Measurements from ENCODE around the gene CXCR1. TPM values are rescaled to one million over a fixed set of nuclear protein-coding genes. Genes with fewer than 3 reads are reported as not detected.

CXCR1 gene
- total and polyA plus RNA-seq, 9 of the 15 experiments (the other 6 are each of a cell fraction or from before 2014, with no cell fraction given) = not detected

DNA sequence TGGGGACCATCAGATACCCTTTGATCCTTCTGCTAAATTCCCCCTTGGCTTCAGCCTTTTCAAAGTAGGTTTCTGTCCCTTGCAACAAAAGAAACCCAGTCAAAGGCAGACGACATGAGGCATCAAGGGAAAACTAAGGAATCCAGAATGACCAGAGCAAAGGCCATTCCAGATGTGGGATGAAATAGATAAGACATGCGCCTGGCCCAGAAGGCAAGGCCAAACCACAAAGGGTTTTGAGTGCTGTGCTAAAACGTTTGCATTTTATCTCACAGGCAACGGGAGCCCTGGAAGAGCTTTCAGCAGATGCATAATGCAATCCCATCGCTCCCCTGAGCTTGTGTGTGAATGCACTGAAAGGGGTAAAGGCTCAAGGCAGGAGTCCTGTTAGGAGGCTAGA is 17.7 kb downstream of the CXCR1 start:
- no peak overlapping the region for H3K9ac ChIP-seq (ENCODE audit: insufficient read depth in 1 of 2, low read depth in 2 of 2, low read length in 2 of 2)
- H3K4me2 ChIP-seq (ENCODE audit: insufficient read depth, low read length) = no peak overlapping the region
- 0% methylated on average over 5 of the region's 5 CpGs for WGBS (ENCODE audit: insufficient coverage, low coverage, missing lambda C conversion rate)

DNA sequence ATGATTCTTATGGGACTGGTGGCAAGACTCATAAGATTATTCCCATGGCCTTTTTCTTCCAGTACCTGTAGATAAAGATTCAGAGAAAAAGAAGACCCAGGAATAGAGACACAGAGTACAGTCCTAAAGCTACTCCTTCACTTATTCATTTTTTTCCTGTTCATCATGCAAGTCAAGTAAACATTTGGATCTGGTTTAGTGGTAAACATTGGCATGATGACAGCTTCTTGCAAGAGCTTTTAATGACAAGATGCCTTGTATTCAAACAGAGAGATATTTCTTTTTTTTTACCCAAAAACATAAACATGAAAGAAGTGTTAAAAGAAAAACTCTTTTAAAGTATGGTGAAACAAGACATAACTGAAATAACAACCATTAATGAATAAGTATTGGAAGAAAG is 20.7 kb downstream of the CXCR1 start:
- Histone ChIP-seq H3K4me3 (no peak overlapping the region), H3K9me3 (replicated peaks; ENCODE audit: control insufficient read depth, insufficient read depth, low read depth, low read length) (no peaks in the 10 kb centered on the region), H3K9ac (ENCODE audit: insufficient read depth in 1 of 2, low read depth in 2 of 2, low read length in 2 of 2) (no peak overlapping the region), H3K4me1 (replicated peaks in 1 of 2; ENCODE audit: control insufficient read depth in 2 of 2, insufficient read depth in 2 of 2, low read length in 2 of 2) (no peaks in the 10 kb centered on the region), H3K9me1 (ENCODE audit: control insufficient read depth, insufficient read depth, low read length) (no peaks in the 10 kb centered on the region), H3K27me3 (ENCODE audit: control insufficient read depth in 2 of 2, insufficient read depth in 2 of 2, low read length in 2 of 2) (peaks cover 0 to 8% of the 10 kb centered on the region in 2 experiments; a peak in 2 of 5 replicates), H3K27ac (ENCODE audit: extremely low read depth, low read depth, low read length) (no peak overlapping the region), H3K4me2 (ENCODE audit: insufficient read depth, low read length) (no peak overlapping the region), H2AFZ (ENCODE audit: low read depth, low read length) (no peak overlapping the region), H3K36me3 (ENCODE audit: control insufficient read depth, insufficient read depth, low read length) (no peaks in the 10 kb centered on the region), H3K79me2 (ENCODE audit: control insufficient read depth, insufficient read depth, low read length) (no peaks in the 10 kb centered on the region), H4K20me1 (replicated peaks; ENCODE audit: control insufficient read depth, insufficient read depth, low read length) (no peaks in the 10 kb centered on the region)
- ATAC-seq (no peak), FAIRE-seq (no peak), DNase-seq (ENCODE audit: extremely low read depth in 1 of 4, low spot score in 3 of 4) (no peak)
- intact Hi-C loops (cut with micrococcal nuclease) = no loop called here
- BruUV-seq (replicated peaks) = no TSS peak
- in situ Hi-C loops (cut with MboI) = no loop called here
- TF ChIP-seq ESRRB (CRISPR knock-in tag; IDR thresholded peaks at IDR 0.05; ENCODE audit: borderline replicate concordance) = no peak
- ChIA-PET POLR2A (interaction anchor here (1.5 kb wide), 1 partner anchor 14 kb away, joined by 5 read pairs; no protein-coding TSS in a partner anchor), CTCF (ENCODE audit: low intra/inter-chr PET ratio) (no interaction called here)

More for the DNA sequence above, 17.7 kb downstream of the CXCR1 start:
- no peaks in the 10 kb centered on the region for H3K36me3 ChIP-seq (ENCODE audit: control insufficient read depth, insufficient read depth, low read length)
- no peak overlapping the region for H2AFZ ChIP-seq (ENCODE audit: low read depth, low read length)
- DNase-seq (ENCODE audit: extremely low read depth in 1 of 4, low spot score in 3 of 4) (no peak), FAIRE-seq (no peak), ATAC-seq (no peak)
- no peaks in the 10 kb centered on the region for H3K4me1 ChIP-seq (replicated peaks in 1 of 2; ENCODE audit: control insufficient read depth in 2 of 2, insufficient read depth in 2 of 2, low read length in 2 of 2)
- no peaks in the 10 kb centered on the region for H3K9me3 ChIP-seq (replicated peaks; ENCODE audit: control insufficient read depth, insufficient read depth, low read depth, low read length)
- TF ChIP-seq TCF3 (CRISPR knock-in tag; IDR thresholded peaks at IDR 0.05) (0 out of 2 replicates have a peak, but pooled peaks have one; percentile 20), CBFA2T3 (IDR thresholded peaks at IDR 0.05) (peak; percentile 18; the same call in 1 of the 2 replicates), ZNF707 (CRISPR knock-in tag; conservative IDR thresholded peaks at IDR 0.05) (no peak)
- TF ChIP-seq, protein P1, sequence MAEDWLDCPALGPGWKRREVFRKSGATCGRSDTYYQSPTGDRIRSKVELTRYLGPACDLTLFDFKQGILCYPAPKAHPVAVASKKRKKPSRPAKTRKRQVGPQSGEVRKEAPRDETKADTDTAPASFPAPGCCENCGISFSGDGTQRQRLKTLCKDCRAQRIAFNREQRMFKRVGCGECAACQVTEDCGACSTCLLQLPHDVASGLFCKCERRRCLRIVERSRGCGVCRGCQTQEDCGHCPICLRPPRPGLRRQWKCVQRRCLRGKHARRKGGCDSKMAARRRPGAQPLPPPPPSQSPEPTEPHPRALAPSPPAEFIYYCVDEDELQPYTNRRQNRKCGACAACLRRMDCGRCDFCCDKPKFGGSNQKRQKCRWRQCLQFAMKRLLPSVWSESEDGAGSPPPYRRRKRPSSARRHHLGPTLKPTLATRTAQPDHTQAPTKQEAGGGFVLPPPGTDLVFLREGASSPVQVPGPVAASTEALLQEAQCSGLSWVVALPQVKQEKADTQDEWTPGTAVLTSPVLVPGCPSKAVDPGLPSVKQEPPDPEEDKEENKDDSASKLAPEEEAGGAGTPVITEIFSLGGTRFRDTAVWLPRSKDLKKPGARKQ (CRISPR knock-in tag; IDR thresholded peaks at IDR 0.05) = no peak
- H3K9me1 ChIP-seq (ENCODE audit: control insufficient read depth, insufficient read depth, low read length) = no peaks in the 10 kb centered on the region
- H3K79me2 ChIP-seq (ENCODE audit: control insufficient read depth, insufficient read depth, low read length) = no peaks in the 10 kb centered on the region
- in situ Hi-C loops (cut with MboI) (no loop called here), intact Hi-C loops (cut with micrococcal nuclease) (no loop called here)
- peaks cover 7 to 25% of the 10 kb centered on the region in 2 experiments; a peak in 3 of 5 replicates for H3K27me3 ChIP-seq (ENCODE audit: control insufficient read depth in 2 of 2, insufficient read depth in 2 of 2, low read length in 2 of 2)
- no peaks in the 10 kb centered on the region for H4K20me1 ChIP-seq (replicated peaks; ENCODE audit: control insufficient read depth, insufficient read depth, low read length)
- no peak overlapping the region for H3K27ac ChIP-seq (ENCODE audit: extremely low read depth, low read depth, low read length)
- ChIA-PET POLR2A (interaction anchor here (0.5 kb wide), 1 partner anchor 17 kb away, joined by 3 read pairs; no protein-coding TSS in a partner anchor), CTCF (ENCODE audit: low intra/inter-chr PET ratio) (no interaction called here)
- no TSS peak for BruUV-seq (replicated peaks)
- no peak overlapping the region for H3K4me3 ChIP-seq
